Smooth muscle cell of the brain vasculature (primary cell): ENCODE data around the gene FBXL16.
"Not testable (repeated sequence)": the region's sequence is repeated elsewhere in the genome, so short reads cannot be mapped to it uniquely, and the experiment has no call there.

Experiments
- DNase-seq: peaks from one replicate; pipeline ENCODE4 v3.0.0-alpha.2; 2012; ENCODE audit warnings: low read depth, low spot score

Gene FBXL16

DNA sequence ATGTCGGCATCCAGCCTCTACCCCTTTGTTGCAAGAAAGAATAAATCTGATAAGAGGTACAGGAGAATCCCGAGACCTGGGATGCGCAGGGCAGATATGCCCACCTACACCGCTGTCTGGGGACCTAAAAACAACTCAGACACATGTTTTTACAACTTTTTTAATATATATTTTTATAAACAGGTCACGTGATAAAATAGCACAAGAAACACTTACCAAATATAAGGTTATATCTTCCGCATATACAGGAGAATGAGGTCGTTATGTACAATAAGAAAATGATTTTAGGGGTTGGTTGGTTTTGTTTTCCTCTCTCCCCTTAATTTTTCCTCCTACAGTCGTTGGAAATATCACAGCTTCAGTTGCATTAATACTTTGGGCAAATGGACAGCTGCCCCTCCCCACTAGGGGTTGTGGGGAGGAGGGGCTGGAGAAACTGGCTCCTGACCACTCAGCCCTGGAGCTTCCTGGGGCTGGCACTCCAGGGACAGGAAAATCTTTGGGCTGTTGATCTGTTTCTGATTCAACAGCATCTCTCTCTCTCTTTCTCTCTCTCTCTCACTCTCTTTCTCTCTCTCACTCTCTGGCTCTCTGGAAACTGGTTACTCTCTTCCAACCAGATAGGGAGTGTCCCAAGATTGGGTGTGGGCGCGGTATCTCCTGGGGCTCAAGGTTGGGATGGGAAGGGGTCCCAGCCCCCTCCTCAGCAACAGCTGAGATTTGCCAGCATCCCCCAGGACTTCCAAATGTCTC, 13.1 kb downstream of the FBXL16 start:
- no peak for DNase-seq

DNA sequence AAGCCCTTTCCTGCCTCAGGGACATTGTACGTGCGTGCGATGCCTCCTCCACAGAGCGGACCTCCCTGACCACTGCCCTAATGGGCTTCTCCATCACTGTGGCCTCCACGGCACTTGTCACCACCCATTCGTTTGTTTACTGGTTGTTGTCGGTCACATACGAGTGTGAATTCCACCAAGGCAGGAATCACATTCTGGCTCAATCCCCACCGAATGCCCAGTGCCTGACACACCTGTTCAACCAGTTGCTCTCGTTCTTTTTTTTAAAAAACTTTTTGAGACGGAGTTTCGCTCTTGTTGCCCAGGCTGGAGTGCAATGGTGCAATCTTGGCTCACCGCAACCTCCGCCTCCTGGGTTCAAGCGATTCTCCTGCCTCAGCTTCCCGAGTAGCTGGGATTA, 14.4 kb downstream of the FBXL16 start:
- not testable (repeated sequence) for DNase-seq

DNA sequence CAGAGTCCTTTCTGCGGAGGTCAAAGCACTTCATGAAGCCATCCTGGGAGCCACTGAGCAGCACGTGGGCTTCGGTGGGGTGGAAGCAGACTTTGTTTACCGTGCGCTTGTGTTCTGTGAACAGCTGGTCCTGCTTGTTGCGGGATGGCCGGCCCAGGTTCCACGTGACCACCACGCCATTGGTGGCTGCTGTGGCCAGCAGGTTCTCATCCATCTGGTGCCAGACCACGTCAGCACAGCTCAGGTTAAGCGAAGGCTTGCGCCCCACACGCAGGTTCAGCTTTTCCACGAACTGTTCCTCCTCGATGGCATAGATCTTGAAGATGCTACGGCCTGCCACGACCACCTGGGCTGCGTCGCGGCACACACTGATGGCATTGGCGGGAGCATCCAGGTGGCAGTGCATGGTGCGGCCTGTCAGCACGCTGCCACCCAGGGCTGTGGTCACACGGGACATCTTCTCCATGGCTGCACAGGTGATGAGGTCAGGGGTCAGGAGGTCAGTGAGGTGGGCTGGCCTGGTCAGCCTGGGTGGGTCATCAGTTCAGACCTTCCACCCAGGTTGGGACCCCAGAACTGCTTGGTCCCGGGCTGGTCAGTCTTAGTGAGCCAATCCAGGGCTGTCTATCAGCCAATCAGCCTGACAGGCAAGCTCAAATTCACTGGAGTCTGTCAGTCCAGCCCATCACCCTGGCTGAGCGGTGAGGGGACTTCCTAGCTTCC, 16.3 kb downstream of the FBXL16 start:
- DNase-seq = no peak

DNA sequence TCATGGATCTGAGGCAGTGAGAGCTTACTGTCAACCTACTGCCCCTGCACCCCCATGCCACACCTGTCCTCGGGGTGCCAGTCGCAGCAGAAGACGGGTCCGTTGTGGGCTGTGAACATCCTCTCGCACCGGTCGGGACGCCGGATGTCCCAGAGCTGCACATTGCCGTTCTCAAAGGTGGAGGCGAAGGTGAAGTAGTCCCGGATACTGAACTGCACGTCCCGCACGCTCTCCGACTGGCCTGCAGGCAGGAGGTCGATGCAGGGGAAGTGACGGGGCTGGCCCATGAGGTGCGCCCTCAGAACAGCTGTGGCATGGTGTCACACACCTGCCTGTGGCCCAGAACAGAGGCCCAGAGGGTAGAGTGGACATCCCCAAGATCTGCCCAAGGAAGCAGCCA, 18.1 kb downstream of the FBXL16 start:
- no peak for DNase-seq

DNA sequence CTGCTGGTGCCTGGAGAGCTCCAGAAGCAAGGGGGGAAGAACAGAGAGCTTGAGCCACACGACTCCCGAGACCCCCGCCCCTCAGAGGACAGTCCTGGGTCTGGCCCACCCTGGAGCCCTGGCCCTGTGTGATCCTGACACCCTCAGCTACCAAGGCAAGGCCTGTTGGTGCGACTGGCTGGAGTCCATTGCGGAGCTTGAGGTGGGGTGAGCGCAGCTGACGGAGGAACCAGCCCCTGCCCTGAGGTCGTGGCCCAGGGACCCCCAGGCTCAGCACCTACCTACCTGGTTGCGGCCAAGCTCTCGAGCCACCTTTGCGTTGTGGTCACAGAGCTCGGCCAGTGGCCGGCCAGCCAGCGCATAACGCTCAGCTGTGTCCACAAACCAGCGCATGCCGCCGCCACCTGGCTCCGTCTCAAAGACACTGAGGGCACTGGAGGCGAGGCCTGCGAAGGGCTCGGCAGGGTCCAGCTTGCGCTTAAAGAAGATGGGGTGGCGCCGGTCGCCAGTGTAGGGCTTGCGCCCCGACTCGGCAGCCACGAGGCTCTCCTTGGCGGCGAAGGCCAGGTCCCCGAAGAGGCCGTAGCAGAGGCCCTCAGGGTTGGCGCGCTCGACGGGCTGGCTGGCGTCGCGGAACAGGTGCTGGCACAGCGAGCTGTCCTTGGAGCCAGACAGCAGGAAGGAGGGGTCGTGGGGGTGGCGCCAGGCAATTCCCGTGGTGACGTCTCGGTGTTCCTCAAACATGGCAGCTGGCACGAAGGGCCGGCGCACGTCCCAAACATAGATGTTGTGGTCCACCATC, 18.9 kb downstream of the FBXL16 start:
- DNase-seq = no peak

DNA sequence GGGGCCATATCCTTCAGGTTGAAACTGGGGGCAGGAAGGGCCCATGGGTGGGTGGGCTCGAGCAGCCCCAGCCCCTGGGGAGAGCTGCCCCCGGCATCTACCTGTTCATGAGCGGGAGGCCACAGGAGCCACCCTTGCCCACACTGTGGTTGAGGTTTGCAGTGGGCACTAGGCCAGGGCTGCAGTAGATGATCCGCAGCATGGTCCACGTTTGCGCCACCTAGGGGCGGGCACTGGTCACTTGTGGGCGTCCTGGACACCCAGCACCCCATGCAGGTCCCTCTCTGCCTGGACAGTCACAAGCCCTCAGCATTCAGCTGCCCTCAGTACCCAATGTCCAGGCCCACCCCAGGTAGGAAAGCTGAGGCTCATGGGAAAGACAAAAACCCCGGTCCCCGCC, 19.6 kb downstream of the FBXL16 start:
- DNase-seq = no peak

DNA sequence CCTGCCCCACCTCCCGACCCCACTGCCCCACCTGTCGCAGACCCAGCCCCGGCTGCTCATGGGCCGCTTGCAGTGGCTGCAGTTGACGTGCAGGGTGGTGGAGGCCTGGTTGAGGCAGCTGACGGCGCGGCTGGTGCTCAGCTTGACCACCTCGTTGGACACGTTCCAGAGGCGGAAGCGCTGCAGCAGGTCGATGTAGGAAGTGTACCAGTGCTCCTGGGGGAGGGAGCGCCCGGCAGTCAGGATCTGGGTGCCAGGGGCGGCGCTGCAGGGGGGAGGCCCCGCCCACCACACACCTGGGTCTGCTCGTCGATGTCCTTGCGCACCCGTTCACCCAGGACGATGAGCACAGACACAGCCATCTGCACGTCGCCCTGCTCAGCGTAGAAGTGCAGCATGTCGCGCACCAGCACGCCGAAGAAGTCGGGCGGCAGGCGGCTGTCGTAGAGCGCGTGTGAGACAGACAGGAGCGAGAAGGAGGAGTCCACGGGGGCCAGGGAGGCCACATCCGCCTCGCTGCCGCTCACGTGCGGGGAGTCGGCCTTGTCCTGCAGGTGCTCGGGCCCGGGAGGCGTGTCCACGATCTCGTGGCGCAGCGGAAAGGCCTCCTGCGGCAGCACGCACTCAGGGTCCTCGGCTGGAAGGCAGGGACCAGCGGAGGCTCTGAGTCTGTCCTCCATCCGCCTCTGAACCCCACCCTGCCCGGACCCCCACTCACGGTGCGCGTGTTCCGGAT, 20.5 kb downstream of the FBXL16 start:
- no peak for DNase-seq

DNA sequence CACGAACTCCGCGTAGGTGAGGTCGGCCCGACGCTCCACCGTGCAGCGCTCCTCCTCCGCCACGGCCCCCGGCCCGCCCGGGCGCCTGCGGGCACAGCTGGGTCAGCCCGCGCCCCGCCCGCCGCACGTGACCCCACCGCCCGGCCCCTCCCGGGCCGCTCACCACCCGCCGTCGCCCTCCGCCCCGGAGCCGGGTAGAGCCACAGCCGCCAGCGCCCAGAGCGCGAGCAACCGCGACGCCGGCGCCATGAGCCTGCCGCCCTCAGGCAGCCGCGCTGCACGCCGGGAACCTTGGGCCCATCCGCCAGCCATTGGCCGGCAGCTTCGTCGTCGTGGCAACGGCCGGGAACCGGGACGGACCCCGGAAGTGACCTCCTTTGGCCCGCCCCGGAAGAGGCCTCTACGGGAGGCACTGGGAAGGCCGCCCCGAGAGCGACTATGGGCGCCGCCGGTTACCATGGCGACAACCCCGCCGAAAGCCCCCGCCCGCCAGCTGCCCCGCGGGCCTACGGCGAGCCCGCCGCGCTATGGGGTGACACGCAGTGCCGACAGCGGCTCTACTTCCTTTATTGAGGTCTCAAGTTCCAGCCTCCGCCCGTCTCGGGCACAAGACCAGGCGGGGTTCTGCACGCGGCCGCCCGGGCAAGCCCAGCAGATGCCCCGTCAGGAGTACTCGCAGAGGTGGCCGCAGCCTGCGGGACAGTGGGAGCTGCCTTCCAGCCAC, 21.4 kb downstream of the FBXL16 start, which contains the start of gene JMJD8:
JMJD8 (minus strand) TSS at position 264 of the 724 bp plus-strand sequence; CDS start at position 249, 15 bp downstream.
- peak; percentile 83 for DNase-seq

DNA sequence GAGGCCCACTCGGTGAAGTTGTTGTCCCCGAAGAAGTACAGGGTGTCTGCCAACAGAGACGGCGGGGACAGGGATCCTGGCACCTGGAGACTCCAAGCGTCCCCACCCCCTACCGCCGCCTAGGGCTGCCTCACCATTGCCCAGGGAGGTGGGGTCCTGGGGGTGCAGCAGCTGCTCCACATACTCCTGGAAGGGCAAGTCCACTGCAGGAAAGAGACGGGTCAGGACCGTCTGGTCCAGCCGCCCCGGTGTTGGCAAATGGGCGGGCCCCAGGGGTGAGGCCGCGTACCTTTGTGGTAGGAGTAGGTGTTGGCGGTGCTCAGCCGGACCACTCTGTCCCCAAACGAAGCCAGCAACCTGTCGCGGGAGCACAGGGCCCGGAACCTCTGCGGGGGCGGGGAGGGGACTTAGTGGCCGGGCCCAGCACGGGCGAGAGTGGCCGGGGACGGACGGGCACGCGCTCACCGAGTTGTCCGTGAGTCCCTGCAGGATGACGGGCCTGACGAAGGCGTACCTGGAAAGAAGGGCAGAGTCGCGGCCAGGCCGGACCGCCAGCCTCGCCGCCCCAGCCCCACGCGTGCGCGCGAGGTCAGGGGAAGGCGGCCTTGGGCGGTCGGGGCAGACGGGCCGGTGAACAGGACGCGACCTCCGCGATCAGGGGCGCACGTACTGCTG, 22.1 kb downstream of the FBXL16 start:
- no peak for DNase-seq

DNA sequence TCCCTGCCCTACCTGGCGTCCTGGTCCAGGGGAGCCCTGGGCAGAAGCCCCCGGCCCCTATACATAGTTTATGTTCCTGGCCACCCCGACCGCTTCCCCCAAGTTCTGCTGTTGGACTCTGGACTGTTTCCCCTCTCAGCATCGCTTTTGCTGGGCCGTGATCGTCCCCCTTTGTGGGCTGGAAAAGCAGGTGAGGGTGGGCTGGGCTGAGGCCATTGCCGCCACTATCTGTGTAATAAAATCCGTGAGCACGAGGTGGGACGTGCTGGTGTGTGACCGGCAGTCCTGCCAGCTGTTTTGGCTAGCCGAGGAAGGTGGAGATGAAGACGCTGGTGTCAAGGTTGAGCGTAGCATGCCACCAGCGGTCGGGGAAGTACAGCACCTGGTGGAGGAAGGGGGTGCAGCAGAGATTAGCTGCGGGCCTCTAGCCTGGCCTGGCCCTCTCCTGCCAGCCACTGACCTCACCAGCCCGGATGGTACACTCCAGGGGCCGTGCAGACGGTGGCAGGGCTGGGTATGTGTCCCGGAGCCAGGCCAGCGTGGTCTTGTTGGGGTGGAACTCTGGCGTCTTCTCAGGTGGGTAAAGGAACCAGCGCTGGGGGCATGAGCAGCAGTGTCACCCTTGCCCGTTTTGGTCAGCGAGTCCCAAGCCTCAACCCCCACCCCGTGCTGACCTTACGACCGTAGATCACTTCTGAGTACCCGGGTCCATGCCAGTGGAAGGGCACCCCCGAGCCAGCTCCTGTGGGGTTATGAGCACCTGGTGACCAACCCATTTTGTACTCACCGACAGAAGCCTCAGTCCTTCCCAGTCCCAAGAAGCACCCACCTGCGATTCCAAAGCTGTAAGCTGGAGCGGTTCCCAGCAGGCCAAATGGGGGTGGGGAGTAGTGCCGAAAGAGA, 22.9 kb downstream of the FBXL16 start:
- DNase-seq = no peak

DNA sequence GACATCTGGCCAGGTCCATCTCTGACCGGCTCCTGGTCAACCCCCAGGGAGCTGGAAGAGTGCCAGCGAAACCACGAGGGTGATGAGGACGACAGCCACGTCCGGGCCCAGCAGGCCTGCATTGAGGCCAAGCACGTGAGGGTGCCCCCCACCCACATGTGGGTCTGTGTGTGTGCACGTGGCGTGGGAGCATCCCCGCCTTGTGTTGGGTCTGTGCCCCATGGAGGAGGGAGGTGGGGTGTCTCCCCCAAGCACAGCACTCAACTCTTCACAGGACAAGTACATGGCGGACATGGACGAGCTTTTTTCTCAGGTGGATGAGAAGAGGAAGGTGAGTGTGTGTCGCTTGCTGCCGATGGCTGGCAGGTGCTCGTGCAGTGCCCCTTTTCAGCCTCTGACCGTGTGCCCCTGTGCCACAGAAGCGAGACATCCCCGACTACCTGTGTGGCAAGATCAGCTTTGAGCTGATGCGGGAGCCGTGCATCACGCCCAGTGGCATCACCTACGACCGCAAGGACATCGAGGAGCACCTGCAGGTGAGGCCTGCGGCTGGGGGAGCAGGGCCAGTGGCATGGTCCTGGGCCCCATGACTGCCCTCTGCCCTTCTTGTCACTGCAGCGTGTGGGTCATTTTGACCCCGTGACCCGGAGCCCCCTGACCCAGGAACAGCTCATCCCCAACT, 23.7 kb downstream of the FBXL16 start:
- no peak for DNase-seq

DNA sequence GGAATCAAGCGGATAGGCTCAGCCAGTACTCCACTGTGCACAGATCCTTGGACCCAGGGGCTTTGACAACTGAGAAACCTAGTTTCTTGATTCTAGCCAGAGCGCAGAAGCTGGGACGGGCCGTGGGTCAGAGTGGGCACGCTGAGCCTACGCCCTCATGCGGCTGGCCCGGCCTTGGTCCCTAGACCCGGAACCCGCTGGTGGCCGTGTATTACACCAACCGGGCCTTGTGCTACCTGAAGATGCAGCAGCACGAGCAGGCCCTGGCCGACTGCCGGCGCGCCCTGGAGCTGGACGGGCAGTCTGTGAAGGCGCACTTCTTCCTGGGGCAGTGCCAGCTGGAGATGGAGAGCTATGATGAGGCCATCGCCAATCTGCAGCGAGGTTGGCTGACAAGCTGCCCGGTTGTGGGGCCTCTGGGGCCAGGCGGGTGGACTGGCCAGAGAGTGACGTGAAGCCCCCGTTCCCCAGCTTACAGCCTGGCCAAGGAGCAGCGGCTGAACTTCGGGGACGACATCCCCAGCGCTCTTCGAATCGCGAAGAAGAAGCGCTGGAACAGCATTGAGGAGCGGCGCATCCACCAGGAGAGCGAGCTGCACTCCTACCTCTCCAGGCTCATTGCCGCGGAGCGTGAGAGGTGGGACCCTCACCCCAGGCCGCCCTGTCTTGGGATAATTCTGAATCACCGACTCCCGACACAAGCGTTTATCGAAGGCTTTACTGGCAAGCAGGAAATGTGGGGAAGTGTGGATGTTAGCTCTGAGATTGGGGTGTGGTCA, 24.4 kb downstream of the FBXL16 start:
- no peak for DNase-seq

DNA sequence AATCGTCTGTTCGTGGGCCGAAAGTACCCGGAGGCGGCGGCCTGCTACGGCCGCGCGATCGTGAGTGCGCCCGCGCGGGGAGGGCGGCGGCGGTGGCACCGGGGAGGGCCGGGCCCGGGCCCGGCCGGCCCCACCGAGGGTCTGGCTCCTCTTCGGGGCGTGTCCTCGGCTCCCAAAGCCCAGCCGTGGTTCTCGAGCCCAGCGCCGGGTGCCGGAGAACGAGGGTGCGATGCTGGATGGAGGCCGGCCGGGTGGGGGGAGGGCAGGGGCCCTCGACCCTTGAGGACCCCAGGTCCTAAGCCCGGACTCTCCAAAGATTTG, 25.0 kb downstream of the FBXL16 start:
- DNase-seq = no peak

DNA sequence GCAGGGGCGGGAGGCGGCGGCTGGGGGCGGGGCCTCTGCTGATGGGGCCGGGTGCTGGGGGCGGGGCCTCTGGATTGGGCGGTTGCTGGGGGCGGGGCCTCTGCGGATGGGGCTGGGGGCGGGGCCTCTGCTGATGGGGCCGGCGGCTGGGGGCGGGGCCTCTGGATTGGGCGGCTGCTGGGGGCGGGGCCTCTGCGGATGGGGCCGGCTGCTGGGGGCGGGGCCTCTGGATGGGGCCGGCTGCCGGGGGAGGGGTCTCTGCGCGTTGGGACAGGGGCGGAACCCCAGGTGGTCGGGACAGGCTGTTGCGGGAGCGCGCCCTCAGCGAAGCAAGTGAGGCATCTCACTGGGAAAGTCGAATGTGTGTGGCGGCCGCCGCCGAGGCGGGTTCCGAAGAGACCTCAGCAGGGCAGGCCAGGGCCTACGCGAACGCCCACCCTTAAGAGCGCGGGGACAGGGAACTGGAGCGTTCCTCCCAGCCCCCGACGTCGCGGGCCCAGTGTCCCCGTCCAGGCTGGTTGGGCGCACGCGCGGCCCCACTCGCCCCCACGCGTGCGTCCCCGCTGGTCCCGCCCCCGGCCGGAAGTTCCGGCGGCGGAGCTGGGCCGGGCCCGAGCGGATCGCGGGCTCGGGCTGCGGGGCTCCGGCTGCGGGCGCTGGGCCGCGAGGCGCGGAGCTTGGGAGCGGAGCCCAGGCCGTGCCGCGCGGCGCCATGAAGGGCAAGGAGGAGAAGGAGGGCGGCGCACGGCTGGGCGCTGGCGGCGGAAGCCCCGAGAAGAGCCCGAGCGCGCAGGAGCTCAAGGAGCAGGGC, 25.6 kb downstream of the FBXL16 start, which contains the start of gene STUB1:
STUB1 (plus strand) TSS at position 597 of the 811 bp plus-strand sequence; CDS start at position 713, 116 bp downstream.
- DNase-seq = peak; percentile 56

DNA sequence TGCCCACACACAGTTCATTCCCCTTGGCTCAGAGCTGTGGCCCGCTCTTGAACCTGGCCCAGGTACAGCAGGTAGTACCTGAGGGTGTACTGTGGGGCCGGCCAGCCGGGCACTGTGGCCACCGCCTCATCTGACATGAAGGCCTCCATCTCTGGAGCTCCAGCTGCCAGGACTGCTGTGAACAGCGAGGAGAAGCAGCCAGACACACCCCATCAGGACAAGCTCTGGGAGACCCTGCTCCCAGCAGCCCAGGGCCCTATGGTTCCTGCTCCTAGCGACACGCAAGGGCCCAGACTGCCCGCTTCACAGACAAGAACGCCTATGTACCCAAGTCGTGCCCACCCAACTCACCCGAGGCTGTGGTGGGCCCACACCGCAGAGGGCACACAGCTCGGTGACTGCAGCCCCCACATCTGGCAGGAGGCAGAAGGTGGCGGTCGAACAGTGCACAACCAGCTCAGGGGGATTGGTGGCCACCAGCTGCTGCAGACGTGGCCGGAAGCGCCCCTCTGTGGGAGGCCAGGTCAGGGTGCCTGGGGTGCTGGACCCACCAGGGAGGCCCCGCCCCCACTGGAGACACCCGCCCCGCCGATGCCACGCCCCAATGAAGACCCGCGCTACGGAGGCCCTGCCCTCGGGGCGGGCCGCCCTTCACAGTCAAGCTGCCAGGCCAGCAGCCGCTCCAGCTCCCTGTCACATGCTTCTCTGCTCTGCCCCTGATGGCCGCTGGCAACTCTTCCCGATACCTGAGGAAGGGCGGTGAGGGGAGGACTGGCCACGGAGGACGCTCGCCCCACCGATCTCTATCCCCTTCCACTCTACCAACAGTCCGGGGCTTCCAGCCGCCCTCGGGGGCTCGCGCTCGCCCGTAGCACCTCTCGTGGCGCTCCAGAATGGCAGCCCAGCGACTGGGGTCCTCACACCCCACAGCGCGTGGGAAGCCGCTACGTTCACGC, 26.5 kb downstream of the FBXL16 start:
- peak; percentile 36 for DNase-seq
